Stimulated activated CD4-positive, alpha-beta T cell treated with anti-CD3 and anti-CD28 coated beads, Interleukin-15, amount 100 ng/mL, for 24 hours (primary cell): ENCODE results near the gene TMEM242.

Source experiments
- DNase-seq: peaks from one replicate; pipeline ENCODE4 v3.0.0-alpha.2; 2020

Gene TMEM242

DNA sequence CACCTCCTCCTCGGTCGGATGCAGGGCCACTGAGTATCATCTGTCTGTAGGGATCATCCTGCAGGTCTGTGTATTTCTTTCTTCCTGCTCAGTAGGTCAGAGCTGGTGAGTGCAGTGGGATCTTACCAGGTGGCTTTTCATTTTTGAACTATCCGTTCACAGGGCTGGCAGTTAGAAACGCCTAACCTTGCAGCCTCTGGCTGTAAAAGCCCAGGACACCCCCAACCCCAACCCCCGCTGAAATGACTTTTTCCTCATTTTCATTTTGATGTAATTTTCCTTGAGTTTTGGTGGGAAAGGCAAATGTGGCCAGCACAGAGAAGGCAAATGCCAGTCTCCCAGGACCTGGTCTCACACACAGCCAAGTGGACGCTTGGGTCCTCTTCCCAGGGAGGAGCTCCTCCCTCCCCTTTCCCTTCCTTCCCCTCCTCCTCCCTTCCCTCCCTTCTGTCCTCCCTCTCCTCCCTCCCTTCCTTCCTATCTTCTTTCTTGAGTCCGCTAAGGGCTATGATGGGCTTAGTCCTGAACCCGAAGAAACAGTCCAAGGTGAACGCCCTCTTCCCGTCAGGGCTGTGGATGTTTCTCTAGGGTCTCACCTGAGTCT lies 36.0 kb downstream of the TMEM242 start:
- DNase-seq, result no peak

DNA sequence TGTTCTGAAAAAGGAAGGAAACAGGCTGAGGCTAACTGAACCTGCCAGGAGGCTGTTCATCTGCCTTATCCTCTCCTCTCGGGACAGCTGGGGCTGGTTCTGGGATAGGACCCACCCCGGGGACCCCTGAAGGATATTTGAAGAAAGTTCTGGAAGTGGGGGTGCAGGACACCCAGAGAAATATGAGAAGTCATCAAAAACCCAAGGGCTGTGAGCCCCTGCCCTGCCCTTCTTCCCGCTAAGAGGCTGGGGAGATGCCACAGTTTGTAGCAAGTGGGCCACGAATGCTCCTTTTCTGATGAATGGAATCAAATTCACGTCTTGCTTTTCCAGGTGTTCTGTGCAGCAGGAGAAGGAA lies 37.9 kb downstream of the TMEM242 start:
- DNase-seq, result no peak

DNA sequence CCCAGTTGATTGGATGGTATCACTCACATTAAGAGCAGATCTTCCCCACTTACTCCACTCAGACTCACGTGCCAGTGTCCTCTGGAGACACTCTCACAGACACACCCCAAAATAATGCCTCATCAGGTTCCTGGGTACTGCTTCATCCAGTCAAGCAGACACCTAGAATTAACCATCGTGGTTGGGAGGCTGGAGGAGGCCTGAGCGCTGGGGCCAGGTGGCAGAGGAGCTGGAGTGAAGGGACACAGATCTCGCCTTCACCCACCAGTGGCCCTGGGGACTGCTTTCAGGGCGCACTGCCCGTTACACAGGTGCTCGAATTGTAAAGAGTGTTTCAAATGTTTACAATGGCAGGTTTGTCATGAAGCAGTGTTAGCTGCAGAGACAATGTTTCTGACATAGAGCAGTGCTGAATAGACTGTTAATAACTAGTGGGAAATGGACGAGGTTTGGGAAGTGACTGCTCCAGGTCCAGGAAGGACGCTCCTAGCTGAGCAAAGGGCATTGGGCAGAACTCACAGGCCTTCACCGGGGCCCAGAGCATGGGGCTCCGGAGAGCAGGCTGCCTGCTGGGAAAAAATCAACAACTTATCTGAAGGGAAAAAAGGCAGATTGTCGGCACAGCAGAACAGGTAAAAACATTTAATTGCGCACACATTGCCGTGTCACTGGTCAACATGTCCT lies 38.4 kb downstream of the TMEM242 start:
- no peak for DNase-seq

DNA sequence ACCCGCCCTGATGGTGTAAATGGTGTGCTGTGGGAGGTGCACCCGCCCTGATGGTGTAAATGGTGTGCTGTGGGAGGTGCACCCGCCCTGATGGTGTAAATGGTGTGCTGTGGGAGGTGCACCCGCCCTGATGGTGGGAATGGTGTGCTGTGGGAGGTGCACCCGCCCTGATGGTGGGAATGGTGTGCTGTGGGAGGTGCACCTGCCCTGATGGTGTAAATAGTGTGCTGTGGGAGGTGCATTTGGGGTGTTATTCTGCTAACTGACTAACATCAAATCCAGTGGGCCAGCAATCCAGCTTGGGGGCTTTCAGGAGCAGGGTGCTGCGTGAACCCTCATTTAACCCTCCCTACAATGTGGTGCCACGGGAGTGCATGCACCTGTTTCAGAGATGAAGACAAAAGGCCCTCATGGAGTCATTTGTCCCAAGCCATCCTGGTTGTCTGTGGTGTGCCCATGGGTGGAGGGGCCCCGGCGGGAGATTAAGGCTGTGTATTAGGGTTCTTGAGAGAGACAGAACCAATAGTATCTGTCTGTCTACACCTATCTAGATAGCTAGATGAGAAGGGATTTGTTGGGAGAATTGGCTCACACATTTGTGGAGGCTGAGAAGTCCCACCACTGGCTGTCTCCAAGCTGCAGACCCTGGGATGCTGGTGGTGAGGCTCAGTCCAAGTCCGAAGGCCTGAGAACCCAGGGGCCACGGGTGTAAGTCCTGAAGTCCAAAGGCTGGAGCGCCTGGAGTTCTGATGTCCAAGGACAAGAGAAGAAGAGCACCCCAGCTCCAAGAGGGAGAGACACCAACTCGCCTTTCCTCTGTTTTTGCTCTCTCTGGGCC lies 39.2 kb downstream of the TMEM242 start:
- no peak for DNase-seq

DNA sequence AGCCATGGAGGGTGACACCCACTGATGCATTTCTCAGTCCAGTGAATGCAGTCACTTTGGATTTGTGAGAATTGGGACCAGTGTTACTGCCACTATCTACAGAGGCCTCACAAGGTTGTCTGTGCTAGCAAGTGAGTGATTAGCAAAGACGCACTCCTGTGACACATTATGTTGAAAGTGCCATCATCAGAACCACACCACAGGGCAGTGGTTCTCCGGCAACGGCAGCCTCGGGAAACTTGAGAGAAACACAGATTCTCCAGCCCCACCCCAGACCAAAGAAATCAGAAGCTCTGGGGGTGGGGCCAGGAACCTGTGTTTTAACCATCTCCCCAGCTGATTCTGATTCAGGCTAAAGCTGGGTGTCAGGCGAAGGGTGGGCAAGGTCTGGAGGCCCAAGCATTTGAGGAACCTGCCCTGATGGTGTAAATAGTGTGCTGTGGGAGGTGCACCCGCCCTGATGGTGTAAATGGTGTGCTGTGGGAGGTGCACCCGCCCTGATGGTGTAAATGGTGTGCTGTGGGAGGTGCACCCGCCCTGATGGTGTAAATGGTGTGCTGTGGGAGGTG lies 39.9 kb downstream of the TMEM242 start:
- no peak for DNase-seq

DNA sequence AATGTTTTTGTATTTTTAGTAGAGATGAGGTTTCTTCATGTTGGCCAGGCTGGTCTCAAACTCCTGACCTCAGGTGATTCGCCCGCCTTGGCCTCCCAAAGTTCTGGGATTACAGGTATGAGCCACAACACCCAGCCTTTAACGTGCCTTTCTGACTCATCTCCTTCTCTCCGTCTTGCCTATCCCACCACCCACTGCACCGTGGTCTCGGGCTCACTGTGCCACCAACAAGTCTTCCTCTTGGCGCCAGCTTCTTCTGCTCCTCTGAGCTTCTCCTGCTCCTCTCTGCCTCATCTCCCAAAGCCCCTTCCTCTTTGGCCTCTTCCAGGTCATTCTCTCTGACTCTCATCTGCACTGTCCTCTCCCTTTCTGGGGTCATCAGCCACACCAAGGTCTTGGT lies 41.0 kb downstream of the TMEM242 start:
- DNase-seq, result no peak

DNA sequence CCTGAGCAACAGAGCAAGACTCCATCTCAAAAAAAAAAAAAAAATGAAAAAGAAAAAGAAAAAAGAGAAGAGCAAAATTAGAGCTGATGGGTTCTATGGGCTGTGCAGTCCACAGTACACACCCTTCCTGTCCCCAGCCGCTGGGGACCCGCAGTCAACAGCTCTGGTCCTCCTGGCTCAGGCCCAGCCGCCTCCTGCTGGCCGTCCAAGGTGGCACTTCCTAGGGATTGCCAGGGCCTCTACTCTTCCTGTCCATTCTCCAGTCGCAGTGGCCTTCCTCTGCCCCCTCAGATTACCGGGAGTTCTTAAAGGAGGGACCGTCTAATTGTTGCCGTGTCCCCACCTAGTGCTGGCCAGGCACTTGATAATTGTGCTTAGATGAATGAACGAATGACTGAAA lies 41.7 kb downstream of the TMEM242 start:
- DNase-seq, result no peak

DNA sequence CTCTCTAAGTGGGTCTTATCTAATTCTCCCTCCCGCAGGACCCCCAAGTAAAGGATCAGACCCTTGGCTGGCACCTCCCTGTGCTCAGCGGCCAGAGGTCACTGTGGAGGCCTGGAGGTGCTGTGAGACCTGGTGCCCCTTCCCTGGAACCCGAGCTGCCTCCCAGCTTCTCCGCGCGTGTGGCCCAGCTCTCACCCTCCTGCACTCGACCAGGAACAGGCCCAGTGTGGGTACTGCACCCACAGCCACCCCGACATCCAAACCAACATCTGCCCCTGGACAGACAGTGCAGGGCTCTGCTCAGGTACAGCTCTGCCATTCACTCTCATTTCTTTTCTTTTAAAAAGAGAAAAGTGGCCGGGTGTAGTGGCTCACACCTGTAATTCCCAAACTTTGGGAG lies 42.4 kb downstream of the TMEM242 start:
- DNase-seq, result no peak

DNA sequence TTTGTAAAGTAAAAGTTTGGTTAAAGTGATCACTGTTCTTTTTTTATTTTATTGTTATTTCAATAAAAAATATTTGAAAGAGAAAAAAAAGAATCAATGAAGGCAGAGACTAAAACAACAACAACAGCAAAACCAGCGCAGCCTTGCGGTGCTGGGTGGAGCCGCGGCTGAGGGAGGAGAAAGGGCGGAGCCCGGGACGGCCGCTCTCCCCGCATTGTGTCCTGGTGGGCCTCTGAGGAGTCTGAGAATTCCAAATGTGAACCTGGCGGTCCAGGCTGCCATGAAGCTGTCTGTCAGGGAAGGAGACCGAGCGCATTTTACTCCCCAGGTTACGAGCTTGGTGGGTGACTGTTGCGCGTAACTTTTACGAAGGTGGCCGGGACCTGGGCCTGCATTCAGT lies 43.2 kb downstream of the TMEM242 start:
- no peak for DNase-seq

DNA sequence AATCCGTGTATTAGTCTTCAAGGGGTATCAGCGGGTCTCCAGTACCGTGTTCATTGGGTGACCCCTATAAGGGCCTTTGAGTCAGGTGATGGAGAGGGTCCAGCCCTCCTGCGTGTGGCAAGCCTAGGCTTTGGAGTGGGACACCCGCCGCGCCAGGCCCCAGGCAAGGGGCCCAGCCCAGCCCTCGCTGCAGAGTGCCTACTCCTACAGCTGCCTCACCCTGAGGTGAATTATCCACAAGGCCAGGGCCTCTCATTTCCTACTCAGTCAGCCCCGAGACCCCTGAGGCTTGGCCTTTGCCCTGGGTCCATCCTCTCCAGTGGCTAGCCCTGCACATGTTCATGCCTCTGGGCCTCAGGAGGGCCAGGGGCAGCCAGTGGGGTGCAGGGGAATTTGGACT lies 45.1 kb downstream of the TMEM242 start:
- no peak for DNase-seq

DNA sequence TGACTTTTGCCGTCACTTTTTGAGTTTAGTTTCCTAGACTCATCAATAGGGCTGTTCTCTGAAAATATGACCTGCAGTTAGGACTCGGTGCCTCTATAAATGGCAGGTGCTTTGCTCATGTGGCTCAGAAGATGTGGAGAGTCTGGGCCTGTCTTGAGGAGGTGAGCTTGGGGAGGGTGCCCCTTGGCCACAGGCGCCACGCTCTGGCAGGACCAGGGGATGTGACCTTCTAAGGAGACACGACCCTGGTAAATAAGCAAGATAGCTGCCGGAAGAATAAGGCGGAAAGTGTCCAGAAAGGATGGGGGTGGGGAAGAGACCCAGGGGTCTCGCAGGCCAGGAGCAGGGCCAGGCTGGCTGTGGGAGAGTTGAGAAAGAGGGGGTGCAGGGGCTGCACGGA lies 46.6 kb downstream of the TMEM242 start:
- no peak for DNase-seq

DNA sequence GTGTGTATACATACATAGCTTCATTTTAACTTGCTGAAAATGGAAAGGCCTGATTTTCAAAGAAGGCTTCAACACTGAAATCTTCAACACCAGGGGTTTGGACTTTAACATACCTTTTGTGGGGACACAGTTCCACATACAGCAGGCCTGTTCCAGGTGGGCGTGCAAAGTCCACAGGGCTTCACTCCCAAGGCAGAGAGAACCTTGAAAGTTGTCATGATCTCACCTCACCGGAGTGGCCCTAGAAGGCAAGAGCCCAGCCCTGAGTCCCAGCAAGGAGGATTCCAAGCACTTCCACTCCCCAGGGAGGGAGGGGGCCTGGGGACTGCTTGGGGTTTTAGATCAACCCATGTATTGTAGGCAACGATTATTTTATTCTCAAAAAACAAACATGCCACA lies 47.2 kb downstream of the TMEM242 start:
- no peak for DNase-seq

DNA sequence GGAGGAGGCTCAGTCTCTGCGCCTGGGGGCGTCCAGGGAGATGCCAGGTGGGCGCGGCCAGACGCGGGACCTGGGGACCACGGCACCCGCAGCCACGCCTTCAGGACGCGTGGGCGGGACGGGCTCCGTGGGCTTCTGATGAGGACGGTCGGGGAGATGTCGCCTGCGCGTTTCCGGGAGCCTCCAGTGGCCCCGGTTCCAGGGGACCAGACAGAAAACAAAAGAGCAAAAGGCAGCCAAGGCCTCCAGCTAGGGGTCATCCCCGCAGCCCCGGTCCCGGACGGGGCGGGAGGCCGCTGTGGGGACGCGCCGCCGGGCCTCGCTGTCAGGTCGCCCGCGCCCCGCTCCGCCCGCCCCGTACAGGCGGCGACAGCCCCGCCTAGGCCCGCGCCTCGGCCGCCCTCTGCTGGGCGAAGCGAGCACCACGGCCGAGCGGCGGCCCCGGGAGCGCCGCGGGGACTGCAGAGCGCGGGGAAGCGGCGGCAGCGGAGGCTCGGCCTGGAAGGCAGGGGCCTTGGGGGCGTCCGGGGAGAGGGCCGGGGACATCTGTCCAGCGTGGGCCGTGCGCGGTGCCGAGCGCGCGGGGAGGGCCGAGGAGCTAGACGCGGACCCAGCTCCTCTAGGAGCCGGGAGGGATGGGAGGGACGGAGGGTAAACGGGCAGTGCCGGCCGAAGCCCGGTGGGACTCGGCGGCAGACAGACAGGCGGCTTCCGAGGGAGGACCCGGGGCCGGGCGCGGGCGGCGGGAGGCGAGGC lies 48.7 kb downstream of the TMEM242 start:
- DNase-seq, result peak; percentile 85

DNA sequence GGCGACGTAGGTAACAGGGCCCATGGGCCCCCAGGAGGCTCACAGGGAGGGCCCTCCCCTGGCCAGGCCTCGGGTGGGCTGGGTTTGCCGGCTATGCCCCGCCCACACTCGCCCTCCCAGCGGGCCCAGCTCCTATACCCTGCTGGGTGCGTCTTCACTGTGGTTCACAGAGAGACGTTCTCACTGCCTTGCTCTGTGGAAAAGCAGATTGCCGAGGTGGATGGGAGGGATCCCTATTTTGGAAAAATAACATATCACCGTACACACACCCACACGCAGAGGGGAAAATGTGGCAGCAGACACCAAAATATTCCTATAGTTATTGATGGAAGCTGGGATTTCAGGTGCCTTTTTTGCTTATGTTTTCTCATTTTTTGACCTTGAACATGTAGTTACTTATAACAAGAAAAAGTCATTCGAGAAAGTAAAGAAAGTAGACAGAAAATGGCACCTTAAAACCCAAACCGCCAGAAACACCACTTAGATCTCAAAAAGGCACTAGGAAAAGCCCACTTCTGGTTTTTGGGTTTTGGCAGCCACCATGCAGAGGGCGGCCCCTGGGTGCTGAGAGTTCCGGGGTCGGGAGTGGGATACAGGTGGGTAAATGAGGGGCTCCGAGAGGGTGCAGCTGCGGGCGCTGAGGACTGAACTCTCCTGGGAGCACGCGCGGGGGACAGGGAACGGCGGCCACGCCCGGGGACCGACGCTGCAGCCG lies 49.4 kb downstream of the TMEM242 start:
- DNase-seq, result peak; percentile 76

DNA sequence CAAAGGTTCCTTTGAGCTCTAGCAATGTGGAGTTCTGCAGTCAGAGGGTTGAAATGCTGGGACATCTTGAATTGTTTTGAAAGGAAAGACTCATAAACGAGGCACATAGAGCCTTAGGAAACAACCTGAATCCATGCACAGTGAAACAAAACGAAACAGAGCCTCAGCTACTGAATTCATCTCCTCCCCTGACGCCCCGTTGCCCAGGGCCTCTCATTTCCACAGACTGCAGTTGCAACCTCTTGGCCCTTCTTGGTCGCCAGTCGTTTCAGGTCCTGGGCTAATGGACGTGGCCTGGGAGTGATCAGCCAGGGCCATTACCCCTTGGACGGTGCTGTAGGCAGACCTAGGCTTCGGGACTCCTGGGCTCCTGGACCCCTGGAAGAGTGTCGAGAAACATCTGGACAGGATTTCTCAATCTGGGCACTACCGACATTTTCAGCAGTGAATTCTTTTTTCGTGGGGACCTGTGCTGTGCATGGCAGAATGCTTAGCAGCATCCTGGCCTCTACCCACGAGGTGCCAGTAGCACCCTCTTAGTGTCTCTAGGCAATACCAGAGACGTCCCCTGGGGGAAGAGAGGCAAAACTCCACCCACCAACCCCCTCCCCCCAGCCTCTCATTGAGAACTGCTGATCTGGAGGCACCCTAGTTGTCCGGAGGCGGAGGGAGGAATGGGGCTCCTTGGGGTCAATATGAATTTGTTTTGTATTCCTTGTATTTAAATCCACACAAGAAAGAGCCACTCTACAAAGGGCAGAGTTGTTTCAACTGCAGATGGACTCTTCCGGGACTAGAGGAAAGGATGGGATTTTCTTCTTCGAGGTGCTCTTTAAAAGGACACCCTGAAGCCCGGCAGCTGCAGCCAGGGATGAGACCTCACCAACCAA lies 50.2 kb downstream of the TMEM242 start:
- peak; percentile 19 for DNase-seq

DNA sequence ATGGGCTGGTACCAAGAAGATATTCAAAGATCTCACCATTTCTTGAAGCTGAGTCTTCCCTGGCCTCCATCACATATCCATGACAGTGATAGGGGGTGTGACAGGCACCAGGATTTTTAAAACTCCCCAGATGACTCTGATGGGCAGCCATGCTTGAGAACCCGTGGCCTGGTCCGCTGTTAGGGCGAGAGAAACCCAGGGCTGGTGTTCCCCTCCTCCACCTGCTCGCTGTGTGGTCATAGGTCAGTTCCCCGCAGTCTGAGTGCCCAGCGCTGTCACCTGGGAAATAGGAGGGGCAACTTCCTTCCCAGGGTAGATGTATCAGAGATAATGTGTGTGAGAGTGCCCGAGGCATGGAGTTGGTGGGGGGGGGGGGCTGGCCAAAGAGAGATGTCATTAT lies 50.9 kb downstream of the TMEM242 start:
- DNase-seq, result no peak

DNA sequence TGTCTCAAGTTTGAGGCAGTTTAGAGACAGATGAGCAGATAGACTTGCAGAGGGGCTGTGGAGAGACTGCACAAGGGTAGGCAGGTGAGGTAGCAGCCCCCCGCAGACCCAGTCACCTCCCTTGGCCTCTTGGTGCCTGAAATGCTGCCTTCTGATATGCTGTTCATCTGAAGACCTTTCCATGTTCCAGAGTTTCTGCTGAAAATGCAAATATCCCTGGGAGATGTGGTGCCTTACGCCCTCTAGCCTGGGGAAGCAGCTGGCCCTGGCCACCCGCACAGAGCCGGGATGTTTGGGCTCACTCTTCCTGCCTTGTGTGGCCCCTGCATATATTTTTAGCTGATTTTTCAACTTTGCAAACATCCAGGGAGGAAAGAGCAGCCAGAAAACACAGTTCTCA lies 51.4 kb downstream of the TMEM242 start:
- no peak for DNase-seq

DNA sequence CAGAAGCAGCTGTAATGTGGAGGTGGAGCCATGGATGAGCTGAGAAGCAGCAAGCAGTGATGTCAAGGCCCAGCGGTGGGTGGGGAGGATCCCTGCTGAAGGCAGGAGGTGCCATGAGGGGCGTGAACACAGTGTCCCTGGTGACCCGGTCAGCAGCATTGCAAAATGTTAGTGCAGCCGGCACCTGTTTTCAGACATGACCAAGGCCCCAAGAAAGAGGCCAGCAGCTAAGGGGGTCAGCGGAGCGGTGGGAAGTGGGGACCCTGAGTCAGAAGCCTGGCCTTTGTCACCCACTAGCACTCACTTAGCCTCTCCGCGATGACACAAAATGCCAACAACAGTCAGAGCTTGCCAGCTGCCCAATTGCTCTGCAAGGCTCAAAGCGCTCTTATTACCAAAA lies 51.9 kb downstream of the TMEM242 start:
- DNase-seq, result no peak

DNA sequence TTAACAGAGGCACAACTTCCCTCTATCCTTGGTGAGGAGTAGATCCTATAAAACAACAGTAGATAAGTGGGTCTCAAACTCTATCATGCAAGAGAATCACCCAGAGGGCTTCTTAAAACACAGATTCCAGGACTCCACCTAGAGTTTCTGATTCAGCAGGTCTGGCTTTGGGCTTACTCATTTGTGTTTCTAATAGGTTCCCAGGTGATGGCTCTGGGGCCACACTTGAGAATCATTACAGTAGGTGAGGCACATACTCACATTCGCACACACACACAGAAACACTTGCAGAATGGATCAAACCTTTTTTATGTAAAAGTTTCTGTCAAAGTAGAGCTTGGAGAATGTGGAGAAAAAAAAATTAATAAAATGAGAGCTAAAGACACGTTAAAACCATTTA lies 52.4 kb downstream of the TMEM242 start:
- DNase-seq, result no peak

DNA sequence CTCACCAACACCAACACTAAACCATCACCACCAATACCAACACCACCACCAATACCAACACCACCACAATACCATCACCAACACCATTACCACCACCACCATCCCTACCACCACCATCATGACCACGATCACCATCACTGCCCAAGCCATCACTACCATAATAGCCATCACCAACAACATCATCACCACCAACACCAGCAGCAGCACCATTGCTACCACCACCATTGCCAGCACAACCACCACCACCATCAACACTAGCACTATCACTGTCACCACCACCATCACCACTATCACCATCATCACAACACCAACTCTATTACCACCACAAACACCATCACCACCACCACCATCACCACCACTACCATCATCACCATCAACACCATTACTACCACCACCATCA lies 53.0 kb downstream of the TMEM242 start:
- no peak for DNase-seq

DNA sequence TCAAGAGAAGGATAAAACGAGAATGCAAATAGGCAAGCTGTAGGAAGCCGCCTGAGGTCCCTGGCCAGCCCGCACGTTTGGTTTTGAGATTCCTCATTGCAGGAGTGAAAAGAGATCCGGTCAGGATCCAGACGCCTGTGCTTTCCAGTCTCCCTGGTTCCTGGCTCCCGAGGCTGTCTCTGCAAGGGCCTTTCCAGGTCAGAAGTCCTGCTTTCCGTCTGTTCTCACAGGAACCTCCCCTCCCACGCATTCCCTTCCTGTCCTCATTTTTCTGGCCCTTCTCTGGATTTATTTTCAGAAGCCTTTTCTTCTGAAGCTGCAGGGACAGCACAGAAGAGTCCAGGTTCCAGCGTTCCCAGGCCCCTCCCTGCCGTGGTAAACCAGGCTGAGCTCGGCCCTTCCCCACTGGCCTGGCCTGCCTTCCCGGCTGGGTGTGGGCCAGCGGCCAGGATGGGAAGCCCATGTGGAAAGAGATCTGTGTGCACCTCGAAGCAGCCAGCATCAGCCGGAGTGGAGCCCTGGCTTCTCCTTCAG lies 54.0 kb downstream of the TMEM242 start:
- no peak for DNase-seq
